K562 (cell line): ENCODE measurements around the gene BANF2. TPM values are rescaled to one million over a fixed set of nuclear protein-coding genes. Genes with fewer than 3 reads are reported as not detected.

ENCODE experiments used
- BCOR ChIP-seq: fragments of 450-650 bp; IDR thresholded peaks from 2 replicates; pipeline ENCODE4 v1.6.1; 2016
- EWSR1 ChIP-seq: fragments of 450-650 bp; IDR thresholded peaks from 2 replicates; pipeline ENCODE4 v1.6.1; 2018; ENCODE audit warnings: borderline replicate concordance, mild to moderate bottlenecking, low read depth, moderate library complexity; ENCODE audit not compliant: partially characterized antibody
- KLF6 ChIP-seq: fragments of 250-450 bp; sonication (Bioruptor Pico); IDR thresholded peaks from 2 replicates; pipeline ENCODE4 v1.4.0; 2020; ENCODE audit warnings: mild to moderate bottlenecking, moderate library complexity, borderline replicate concordance
- MCM5 ChIP-seq: fragments of 450-650 bp; IDR thresholded peaks from 2 replicates; pipeline ENCODE4 v1.6.1; 2016; ENCODE audit warnings: low read depth
- NCOR1 ChIP-seq: fragments of 450-650 bp; IDR thresholded peaks from 2 replicates; pipeline ENCODE4 v1.6.1; 2016; ENCODE audit warnings: mild to moderate bottlenecking, moderate library complexity
- SMARCE1 ChIP-seq: fragments of 450-650 bp; IDR thresholded peaks from 2 replicates; pipeline ENCODE4 v1.7.1; 2016; ENCODE audit warnings: mild to moderate bottlenecking
- ZNF436 ChIP-seq: fragments of 250-450, 450-650 bp; sonication (Bioruptor Pico); formaldehyde crosslinking; IDR thresholded peaks from 2 replicates; pipeline ENCODE4 v1.7.0; 2020; ENCODE audit warnings: mild to moderate bottlenecking
- polyA plus RNA-seq, 8 experiments: library from polyadenylated mRNA; depleted of rRNA in 4 of 8; stranded (reverse) in 5 of 8; unstranded in 3 of 8; fragments of >200 nt; fragmentation: Nextera tagmentation in 2 of 8; fragmentation: Illumina TruSeq in 1 of 8; extraction: Ambion mirVana in 2 of 8; extraction: Trizol in 1 of 8; gene quantifications; 2 replicates each; pipeline versions ENCODE4 v1.2.1 to v1.2.3, GENCODE V29; 2011 to 2014; ENCODE audit warnings: inconsistent platforms in 1 of 8, missing spikeins in 1 of 8
- total RNA-seq, 7 experiments: library from RNA; depleted of rRNA in 6 of 7; stranded (reverse); fragments of >200 nt in 6 of 7; fragmentation: Illumina TruSeq in 2 of 7; extraction: Trizol in 2 of 7; gene quantifications; 2 replicates each; pipeline versions ENCODE4 v1.2.1 to v1.2.3, GENCODE V29; 2011 to 2021; ENCODE audit warnings: low replicate concordance in 1 of 7
- TF ChIP-seq, protein P1 (sequence below): sonication (generic); formaldehyde crosslinking; IDR thresholded peaks from 2 replicates; pipeline ENCODE4 v1.8.1; 2023; ENCODE audit warnings: mild to moderate bottlenecking, missing genetic modification reagents, moderate library complexity
- TF ChIP-seq, protein P2 (sequence below): IDR thresholded peaks from 2 replicates; pipeline ENCODE4 v1.6.1; 2014; ENCODE audit warnings: antibody characterized with exemption
- TF ChIP-seq, protein P3 (sequence below): fragments of 250-450 bp; sonication (Bioruptor Pico); IDR thresholded peaks from 2 replicates; pipeline ENCODE4 v1.8.0; 2021; ENCODE audit warnings: borderline replicate concordance, mild to moderate bottlenecking, moderate library complexity; ENCODE audit not compliant: poor library complexity, severe bottlenecking
- TF ChIP-seq, protein P4 (sequence below): fragments of 200-800 bp; sonication (Bioruptor generic); IDR thresholded peaks from 2 replicates; pipeline ENCODE4 v1.6.1; 2017; ENCODE audit warnings: missing genetic modification characterization, missing compliant biosample characterization
- TF ChIP-seq, protein P5 (sequence below): sonication (generic); formaldehyde crosslinking; IDR thresholded peaks from 2 replicates; pipeline ENCODE4 v1.8.0; 2022; ENCODE audit warnings: mild to moderate bottlenecking, missing genetic modification reagents
- TF ChIP-seq, protein P6 (sequence below): conservative IDR thresholded peaks from 2 replicates; pipeline ENCODE4 v1.6.1; 2011; ENCODE audit warnings: low read depth, mild to moderate bottlenecking, low read length; ENCODE audit not compliant: control insufficient read depth

BANF2 gene
- total and polyA plus RNA-seq, 9 of the 15 experiments (the other 6 are each of a cell fraction or from before 2014, with no cell fraction given) = not detected

DNA sequence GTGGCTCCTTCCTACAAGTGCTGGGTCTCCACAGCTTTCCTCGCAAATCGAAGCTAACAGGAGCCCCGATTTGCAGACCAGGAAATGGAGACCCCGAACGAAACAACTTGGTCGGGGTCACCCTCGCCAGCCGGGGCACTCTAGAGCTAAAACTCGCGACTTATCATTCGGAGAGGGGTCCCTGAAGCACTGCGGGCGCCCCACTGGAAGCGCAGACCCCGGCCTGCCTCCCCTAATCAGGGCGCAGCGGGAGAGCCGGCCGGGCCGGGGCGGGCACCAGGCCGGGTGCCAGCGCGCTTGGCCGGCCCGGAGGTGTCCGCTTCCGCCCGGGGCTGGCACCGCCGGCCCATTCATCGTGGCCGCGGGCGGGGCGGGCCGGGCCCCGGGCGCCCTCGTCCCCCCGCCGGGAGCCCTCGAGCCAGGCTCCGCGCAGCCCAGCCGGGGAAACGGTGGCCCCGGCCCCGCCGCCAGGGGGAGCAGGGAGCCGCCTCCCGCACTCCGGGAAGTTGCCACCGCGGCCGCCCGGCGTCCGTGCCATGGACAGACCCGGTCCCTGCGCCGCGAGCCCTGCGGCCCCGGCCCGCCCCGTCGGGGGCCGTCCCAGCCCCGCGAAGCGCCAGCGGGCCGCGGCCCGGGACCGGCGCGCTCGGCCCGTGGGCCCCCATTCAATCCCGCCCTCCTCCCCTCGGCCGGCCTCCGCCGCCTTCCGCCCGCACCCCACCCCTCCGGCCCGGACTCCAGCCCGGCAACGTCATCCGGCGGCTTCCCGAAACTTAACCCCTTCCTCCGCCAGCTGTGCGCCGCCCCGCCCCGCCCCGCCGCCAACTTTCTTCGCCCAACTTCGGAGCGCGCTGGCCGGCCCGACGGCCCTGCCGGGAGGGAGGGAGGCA is 18.7 kb upstream of the BANF2 start (continued):
- TF ChIP-seq, protein P1, sequence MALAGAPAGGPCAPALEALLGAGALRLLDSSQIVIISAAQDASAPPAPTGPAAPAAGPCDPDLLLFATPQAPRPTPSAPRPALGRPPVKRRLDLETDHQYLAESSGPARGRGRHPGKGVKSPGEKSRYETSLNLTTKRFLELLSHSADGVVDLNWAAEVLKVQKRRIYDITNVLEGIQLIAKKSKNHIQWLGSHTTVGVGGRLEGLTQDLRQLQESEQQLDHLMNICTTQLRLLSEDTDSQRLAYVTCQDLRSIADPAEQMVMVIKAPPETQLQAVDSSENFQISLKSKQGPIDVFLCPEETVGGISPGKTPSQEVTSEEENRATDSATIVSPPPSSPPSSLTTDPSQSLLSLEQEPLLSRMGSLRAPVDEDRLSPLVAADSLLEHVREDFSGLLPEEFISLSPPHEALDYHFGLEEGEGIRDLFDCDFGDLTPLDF (CRISPR knock-in tag) = no peak
- TF ChIP-seq, protein P2, sequence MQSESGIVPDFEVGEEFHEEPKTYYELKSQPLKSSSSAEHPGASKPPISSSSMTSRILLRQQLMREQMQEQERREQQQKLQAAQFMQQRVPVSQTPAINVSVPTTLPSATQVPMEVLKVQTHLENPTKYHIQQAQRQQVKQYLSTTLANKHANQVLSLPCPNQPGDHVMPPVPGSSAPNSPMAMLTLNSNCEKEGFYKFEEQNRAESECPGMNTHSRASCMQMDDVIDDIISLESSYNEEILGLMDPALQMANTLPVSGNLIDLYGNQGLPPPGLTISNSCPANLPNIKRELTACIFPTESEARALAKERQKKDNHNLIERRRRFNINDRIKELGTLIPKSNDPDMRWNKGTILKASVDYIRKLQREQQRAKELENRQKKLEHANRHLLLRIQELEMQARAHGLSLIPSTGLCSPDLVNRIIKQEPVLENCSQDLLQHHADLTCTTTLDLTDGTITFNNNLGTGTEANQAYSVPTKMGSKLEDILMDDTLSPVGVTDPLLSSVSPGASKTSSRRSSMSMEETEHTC = no peak
- TF ChIP-seq, protein P3, sequence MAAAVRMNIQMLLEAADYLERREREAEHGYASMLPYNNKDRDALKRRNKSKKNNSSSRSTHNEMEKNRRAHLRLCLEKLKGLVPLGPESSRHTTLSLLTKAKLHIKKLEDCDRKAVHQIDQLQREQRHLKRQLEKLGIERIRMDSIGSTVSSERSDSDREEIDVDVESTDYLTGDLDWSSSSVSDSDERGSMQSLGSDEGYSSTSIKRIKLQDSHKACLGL (CRISPR knock-in tag) = no peak
- TF ChIP-seq KLF6 = no peak
- TF ChIP-seq, protein P4, sequence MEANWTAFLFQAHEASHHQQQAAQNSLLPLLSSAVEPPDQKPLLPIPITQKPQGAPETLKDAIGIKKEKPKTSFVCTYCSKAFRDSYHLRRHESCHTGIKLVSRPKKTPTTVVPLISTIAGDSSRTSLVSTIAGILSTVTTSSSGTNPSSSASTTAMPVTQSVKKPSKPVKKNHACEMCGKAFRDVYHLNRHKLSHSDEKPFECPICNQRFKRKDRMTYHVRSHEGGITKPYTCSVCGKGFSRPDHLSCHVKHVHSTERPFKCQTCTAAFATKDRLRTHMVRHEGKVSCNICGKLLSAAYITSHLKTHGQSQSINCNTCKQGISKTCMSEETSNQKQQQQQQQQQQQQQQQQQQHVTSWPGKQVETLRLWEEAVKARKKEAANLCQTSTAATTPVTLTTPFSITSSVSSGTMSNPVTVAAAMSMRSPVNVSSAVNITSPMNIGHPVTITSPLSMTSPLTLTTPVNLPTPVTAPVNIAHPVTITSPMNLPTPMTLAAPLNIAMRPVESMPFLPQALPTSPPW (CRISPR knock-in tag) = peak; percentile 60
- TF ChIP-seq BCOR = no peak
- no peak for TF ChIP-seq SMARCE1
- TF ChIP-seq ZNF436 = no peak
- TF ChIP-seq EWSR1 = no peak
- no peak for TF ChIP-seq NCOR1
- TF ChIP-seq, protein P5, sequence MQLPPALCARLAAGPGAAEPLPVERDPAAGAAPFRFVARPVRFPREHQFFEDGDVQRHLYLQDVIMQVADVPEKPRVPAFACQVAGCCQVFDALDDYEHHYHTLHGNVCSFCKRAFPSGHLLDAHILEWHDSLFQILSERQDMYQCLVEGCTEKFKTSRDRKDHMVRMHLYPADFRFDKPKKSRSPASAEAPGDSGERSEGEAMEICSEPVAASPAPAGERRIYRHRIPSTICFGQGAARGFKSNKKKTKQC = no peak
- TF ChIP-seq, protein P6, sequence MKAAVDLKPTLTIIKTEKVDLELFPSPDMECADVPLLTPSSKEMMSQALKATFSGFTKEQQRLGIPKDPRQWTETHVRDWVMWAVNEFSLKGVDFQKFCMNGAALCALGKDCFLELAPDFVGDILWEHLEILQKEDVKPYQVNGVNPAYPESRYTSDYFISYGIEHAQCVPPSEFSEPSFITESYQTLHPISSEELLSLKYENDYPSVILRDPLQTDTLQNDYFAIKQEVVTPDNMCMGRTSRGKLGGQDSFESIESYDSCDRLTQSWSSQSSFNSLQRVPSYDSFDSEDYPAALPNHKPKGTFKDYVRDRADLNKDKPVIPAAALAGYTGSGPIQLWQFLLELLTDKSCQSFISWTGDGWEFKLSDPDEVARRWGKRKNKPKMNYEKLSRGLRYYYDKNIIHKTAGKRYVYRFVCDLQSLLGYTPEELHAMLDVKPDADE = peak; percentile 19; the same call in 1 of the 2 replicates
- TF ChIP-seq MCM5 = no peak
